ENCODE measurements around the gene NBEAL2.

NBEAL2 gene

GRCh38 chr3:46978985-46979944, at the start of gene NBEAL2:
NBEAL2 (plus strand) TSS chr3:46979666; CDS start chr3:46979862, 196 bp downstream.
- H3K4me3 ChIP-seq (replicated peaks; ENCODE audit: low read depth, low read length) = peak within 1 kb of the TSS; percentile 94
- no peaks in the 10 kb centered on the region for H3K27me3 ChIP-seq (replicated peaks; ENCODE audit: control insufficient read depth, insufficient read depth, low read length)
- DNase-seq (ENCODE audit: extremely low read depth, insufficient read length) = peak; percentile 94
- H3K36me3 ChIP-seq (ENCODE audit: control insufficient read depth, insufficient read depth, low read length) = no peaks in the 10 kb centered on the region; the same call in none of the 2 replicates
- no peak for TF ChIP-seq CTCF (IDR thresholded peaks at IDR 0.05; ENCODE audit: insufficient read depth, low read length, poor library complexity, severe bottlenecking)

- Histone ChIP-seq H3K27me3 (replicated peaks; ENCODE audit: control insufficient read depth, insufficient read depth, low read length) (no peaks in the 10 kb centered on the region), H3K36me3 (ENCODE audit: control insufficient read depth, insufficient read depth, low read length) (peaks cover 13% of the 10 kb centered on the region), H3K4me3 (replicated peaks; ENCODE audit: low read depth, low read length) (no peak overlapping the region)
- DNase-seq (ENCODE audit: extremely low read depth, insufficient read length) = no peak
- no peak for TF ChIP-seq CTCF (IDR thresholded peaks at IDR 0.05; ENCODE audit: insufficient read depth, low read length, poor library complexity, severe bottlenecking)
These were observed 49.1 kb upstream of the NBEAL2 start for GRCh38 chr3:46930166-46930944.

- no peak overlapping the region for H3K4me3 ChIP-seq (replicated peaks; ENCODE audit: low read depth, low read length)
- DNase-seq (ENCODE audit: extremely low read depth, insufficient read length) = no peak
- H3K36me3 ChIP-seq (ENCODE audit: control insufficient read depth, insufficient read depth, low read length) = peaks cover 13% of the 10 kb centered on the region
- no peak for TF ChIP-seq CTCF (IDR thresholded peaks at IDR 0.05; ENCODE audit: insufficient read depth, low read length, poor library complexity, severe bottlenecking)
- no peaks in the 10 kb centered on the region for H3K27me3 ChIP-seq (replicated peaks; ENCODE audit: control insufficient read depth, insufficient read depth, low read length)
These were observed 48.5 kb upstream of the NBEAL2 start for GRCh38 chr3:46930945-46931403.

GRCh38 chr3:46931631-46932331, 47.7 kb upstream of the NBEAL2 start:
- no peak for DNase-seq (ENCODE audit: extremely low read depth, insufficient read length)
- Histone ChIP-seq H3K27me3 (replicated peaks; ENCODE audit: control insufficient read depth, insufficient read depth, low read length) (no peaks in the 10 kb centered on the region), H3K36me3 (ENCODE audit: control insufficient read depth, insufficient read depth, low read length) (peaks cover 13% of the 10 kb centered on the region), H3K4me3 (replicated peaks; ENCODE audit: low read depth, low read length) (no peak overlapping the region)
- TF ChIP-seq CTCF (IDR thresholded peaks at IDR 0.05; ENCODE audit: insufficient read depth, low read length, poor library complexity, severe bottlenecking) = no peak

- peak; percentile 33 for TF ChIP-seq CTCF (IDR thresholded peaks at IDR 0.05; ENCODE audit: insufficient read depth, low read length, poor library complexity, severe bottlenecking)
- peaks cover 20% of the 10 kb centered on the region for H3K36me3 ChIP-seq (ENCODE audit: control insufficient read depth, insufficient read depth, low read length)
These were observed 46.8 kb upstream of the NBEAL2 start for GRCh38 chr3:46932455-46933225.

More at GRCh38 chr3:46932455-46933225, 46.8 kb upstream of the NBEAL2 start:
- H3K4me3 ChIP-seq (replicated peaks; ENCODE audit: low read depth, low read length) = no peak overlapping the region
- no peak for DNase-seq (ENCODE audit: extremely low read depth, insufficient read length)
- no peaks in the 10 kb centered on the region for H3K27me3 ChIP-seq (replicated peaks; ENCODE audit: control insufficient read depth, insufficient read depth, low read length)

Data from GM06990 (cell line).